ENCODE data around the gene SLC38A3. TPM values are rescaled to one million over a fixed set of nuclear protein-coding genes. Genes with fewer than 3 reads are reported as not detected.

SLC38A3 gene
- total RNA-seq, 1 donor from 2014 or later, result 0.17 TPM

GRCh38 chr3:50171540-50172301 is 33.4 kb upstream of the SLC38A3 start:
- Histone ChIP-seq H3K79me2 (ENCODE audit: low read depth) (peaks cover 5% of the 10 kb centered on the region), H3K4me3 (no peak overlapping the region), H3K4me1 (peaks cover 45% of the 10 kb centered on the region), H3K27me3 (no peaks in the 10 kb centered on the region), H3K36me3 (no peaks in the 10 kb centered on the region), H3K4me2 (no peak overlapping the region), H3K9me3 (ENCODE audit: low read depth) (no peaks in the 10 kb centered on the region), H3K9ac (no peak overlapping the region), H3K27ac (no peak overlapping the region), H4K20me1 (ENCODE audit: low read depth) (peaks cover 61% of the 10 kb centered on the region), H3F3A (ENCODE audit: low read depth) (peaks cover 21% of the 10 kb centered on the region), H2AFZ (replicated peaks) (no peak overlapping the region)
- no peaks in the 10 kb centered on the region for H3K9me3 Mint-ChIP-seq
- TF ChIP-seq CTCF (IDR thresholded peaks at IDR 0.05), result no peak
- no peak for TF ChIP-seq EZH2 (IDR thresholded peaks at IDR 0.05)
- no peak for TF ChIP-seq EZH2phosphoT487 (IDR thresholded peaks at IDR 0.05)
- peaks cover 44% of the 10 kb centered on the region for H3K4me1 Mint-ChIP-seq
- H3K27ac Mint-ChIP-seq, result no peak overlapping the region
- no peak overlapping the region for H3K4me3 Mint-ChIP-seq
- no peak for DNase-seq (ENCODE audit: low spot score)
- peaks cover 4% of the 10 kb centered on the region for H3K27me3 Mint-ChIP-seq (ENCODE audit: insufficient read depth, low read depth)
- H3K36me3 Mint-ChIP-seq, result no peaks in the 10 kb centered on the region

GRCh38 chr3:50172626-50173220 is 32.3 kb upstream of the SLC38A3 start:
- H3K4me1 Mint-ChIP-seq, result peaks cover 35% of the 10 kb centered on the region
- Histone ChIP-seq H3K4me3 (no peak overlapping the region), H2AFZ (replicated peaks) (no peak overlapping the region), H3K4me2 (no peak overlapping the region), H3K36me3 (no peaks in the 10 kb centered on the region), H3K79me2 (ENCODE audit: low read depth) (no peaks in the 10 kb centered on the region), H3F3A (ENCODE audit: low read depth) (peaks cover 13% of the 10 kb centered on the region), H3K9me3 (ENCODE audit: low read depth) (no peaks in the 10 kb centered on the region), H4K20me1 (ENCODE audit: low read depth) (peaks cover 51% of the 10 kb centered on the region), H3K27ac (no peak overlapping the region), H3K4me1 (peaks cover 35% of the 10 kb centered on the region), H3K9ac (no peak overlapping the region), H3K27me3 (no peaks in the 10 kb centered on the region)
- H3K27ac Mint-ChIP-seq, result no peak overlapping the region
- H3K9me3 Mint-ChIP-seq, result no peaks in the 10 kb centered on the region
- H3K4me3 Mint-ChIP-seq, result no peak overlapping the region
- no peaks in the 10 kb centered on the region for H3K36me3 Mint-ChIP-seq
- DNase-seq (ENCODE audit: low spot score), result no peak
- peaks cover 7% of the 10 kb centered on the region for H3K27me3 Mint-ChIP-seq (ENCODE audit: insufficient read depth, low read depth)
- TF ChIP-seq CTCF (IDR thresholded peaks at IDR 0.05) (no peak), EZH2phosphoT487 (IDR thresholded peaks at IDR 0.05) (no peak), EZH2 (IDR thresholded peaks at IDR 0.05) (no peak)

GRCh38 chr3:50173685-50174516 is 31.2 kb upstream of the SLC38A3 start:
- Mint-ChIP-seq H3K27me3 (ENCODE audit: insufficient read depth, low read depth) (peaks cover 7% of the 10 kb centered on the region), H3K27ac (no peak overlapping the region), H3K36me3 (no peaks in the 10 kb centered on the region), H3K9me3 (no peaks in the 10 kb centered on the region), H3K4me1 (peaks cover 23% of the 10 kb centered on the region), H3K4me3 (no peak overlapping the region)
- Histone ChIP-seq H3K9ac (no peak overlapping the region), H3K4me3 (no peak overlapping the region), H3K4me2 (no peak overlapping the region), H2AFZ (replicated peaks) (no peak overlapping the region), H3K27me3 (no peaks in the 10 kb centered on the region), H3K4me1 (peaks cover 23% of the 10 kb centered on the region), H3K36me3 (no peaks in the 10 kb centered on the region), H3K27ac (no peak overlapping the region), H3K9me3 (ENCODE audit: low read depth) (no peaks in the 10 kb centered on the region), H4K20me1 (ENCODE audit: low read depth) (peaks cover 40% of the 10 kb centered on the region), H3K79me2 (ENCODE audit: low read depth) (no peaks in the 10 kb centered on the region), H3F3A (ENCODE audit: low read depth) (peaks cover 1% of the 10 kb centered on the region)
- TF ChIP-seq CTCF (IDR thresholded peaks at IDR 0.05) (no peak), EZH2phosphoT487 (IDR thresholded peaks at IDR 0.05) (no peak), EZH2 (IDR thresholded peaks at IDR 0.05) (no peak)
- no peak for DNase-seq (ENCODE audit: low spot score)

All from neural progenitor cell (in vitro differentiated cells).